HepG2 (cell line): ENCODE measurements around the gene DCN.

Source experiments
- CBX5 ChIP-seq: sonication (generic); formaldehyde crosslinking; IDR thresholded peaks from 2 replicates; pipeline ENCODE4 v1.4.0; 2020; ENCODE audit warnings: missing genetic modification reagents, borderline replicate concordance
- CHD2 ChIP-seq: IDR thresholded peaks from 2 replicates; pipeline ENCODE4 v1.6.1; 2011; ENCODE audit warnings: low read depth, low read length, improper control_type of control experiment
- NFE2 ChIP-seq: sonication (generic); formaldehyde crosslinking; IDR thresholded peaks from 2 replicates; pipeline ENCODE4 v1.4.0; 2020; ENCODE audit warnings: missing genetic modification reagents
- RXRA ChIP-seq: sonication (generic); formaldehyde crosslinking; IDR thresholded peaks from 2 replicates; pipeline ENCODE4 v1.5.1; 2020; ENCODE audit warnings: missing genetic modification reagents
- SP2 ChIP-seq: sonication (generic); formaldehyde crosslinking; IDR thresholded peaks from 2 replicates; pipeline ENCODE4 v1.5.1; 2020; ENCODE audit warnings: mild to moderate bottlenecking, missing genetic modification reagents
- ZZZ3 ChIP-seq: sonication (generic); formaldehyde crosslinking; IDR thresholded peaks from 2 replicates; pipeline ENCODE4 v1.4.0; 2020; ENCODE audit warnings: missing genetic modification reagents, mild to moderate bottlenecking, borderline replicate concordance
- TF ChIP-seq, protein P1 (sequence below): sonication (generic); formaldehyde crosslinking; IDR thresholded peaks from 2 replicates; pipeline ENCODE4 v1.5.0; 2020; ENCODE audit warnings: mild to moderate bottlenecking, missing genetic modification reagents, moderate library complexity

DNA sequence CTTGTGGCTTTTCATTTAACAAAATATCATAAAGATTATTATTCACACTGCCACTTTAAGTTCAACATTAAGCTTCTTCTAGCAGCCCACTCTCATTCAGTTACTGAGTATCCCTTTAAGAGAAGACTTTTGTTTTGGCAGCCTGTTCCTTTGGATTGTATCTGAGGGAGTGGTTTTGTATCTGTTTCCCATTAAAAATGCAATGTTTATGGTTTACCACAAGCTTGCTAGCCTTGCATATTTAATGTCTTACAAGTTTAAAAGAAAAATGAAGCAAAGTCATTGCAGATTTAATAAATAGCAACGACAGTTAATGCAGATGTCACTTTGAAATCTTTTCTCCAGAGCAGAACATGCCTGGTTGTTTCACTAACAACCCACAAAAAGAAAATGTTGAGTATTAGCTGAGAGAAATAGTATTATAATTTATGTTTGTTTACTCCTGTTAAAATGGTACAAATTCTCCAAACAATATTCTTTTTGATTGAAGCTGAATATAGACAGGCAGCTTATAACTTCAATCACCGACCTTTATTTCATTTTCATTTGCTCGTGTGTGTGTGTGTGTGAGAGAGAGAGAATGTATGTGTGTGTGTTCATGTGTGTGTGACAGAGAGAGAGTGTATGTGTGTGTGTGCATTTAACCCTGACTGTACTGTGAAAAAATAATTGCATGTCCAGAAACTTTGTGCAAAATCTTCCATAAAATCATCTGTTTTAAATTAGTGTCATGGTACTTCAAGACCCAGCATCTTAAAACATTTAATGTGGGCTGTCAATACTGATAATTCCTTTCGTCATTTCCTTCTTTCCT lies 1.8 kb downstream of the DCN start:
- TF ChIP-seq NFE2 (CRISPR knock-in tag): no peak
- TF ChIP-seq ZZZ3 (CRISPR knock-in tag): no peak
- no peak for TF ChIP-seq SP2
- no peak for TF ChIP-seq CHD2
- TF ChIP-seq RXRA (CRISPR knock-in tag): no peak
- TF ChIP-seq, protein P1, sequence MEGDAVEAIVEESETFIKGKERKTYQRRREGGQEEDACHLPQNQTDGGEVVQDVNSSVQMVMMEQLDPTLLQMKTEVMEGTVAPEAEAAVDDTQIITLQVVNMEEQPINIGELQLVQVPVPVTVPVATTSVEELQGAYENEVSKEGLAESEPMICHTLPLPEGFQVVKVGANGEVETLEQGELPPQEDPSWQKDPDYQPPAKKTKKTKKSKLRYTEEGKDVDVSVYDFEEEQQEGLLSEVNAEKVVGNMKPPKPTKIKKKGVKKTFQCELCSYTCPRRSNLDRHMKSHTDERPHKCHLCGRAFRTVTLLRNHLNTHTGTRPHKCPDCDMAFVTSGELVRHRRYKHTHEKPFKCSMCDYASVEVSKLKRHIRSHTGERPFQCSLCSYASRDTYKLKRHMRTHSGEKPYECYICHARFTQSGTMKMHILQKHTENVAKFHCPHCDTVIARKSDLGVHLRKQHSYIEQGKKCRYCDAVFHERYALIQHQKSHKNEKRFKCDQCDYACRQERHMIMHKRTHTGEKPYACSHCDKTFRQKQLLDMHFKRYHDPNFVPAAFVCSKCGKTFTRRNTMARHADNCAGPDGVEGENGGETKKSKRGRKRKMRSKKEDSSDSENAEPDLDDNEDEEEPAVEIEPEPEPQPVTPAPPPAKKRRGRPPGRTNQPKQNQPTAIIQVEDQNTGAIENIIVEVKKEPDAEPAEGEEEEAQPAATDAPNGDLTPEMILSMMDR (CRISPR knock-in tag): no peak
- TF ChIP-seq CBX5 (CRISPR knock-in tag): no peak
